ENCODE results near the gene RXRA. TPM values are rescaled to one million over a fixed set of nuclear protein-coding genes. Genes with fewer than 3 reads are reported as not detected.

The RXRA gene
- total and polyA plus RNA-seq, 2 donors (not counting 3 experiments of a cell fraction or from before 2014, with no cell fraction given): 15.4 to 37.4 TPM

DNA sequence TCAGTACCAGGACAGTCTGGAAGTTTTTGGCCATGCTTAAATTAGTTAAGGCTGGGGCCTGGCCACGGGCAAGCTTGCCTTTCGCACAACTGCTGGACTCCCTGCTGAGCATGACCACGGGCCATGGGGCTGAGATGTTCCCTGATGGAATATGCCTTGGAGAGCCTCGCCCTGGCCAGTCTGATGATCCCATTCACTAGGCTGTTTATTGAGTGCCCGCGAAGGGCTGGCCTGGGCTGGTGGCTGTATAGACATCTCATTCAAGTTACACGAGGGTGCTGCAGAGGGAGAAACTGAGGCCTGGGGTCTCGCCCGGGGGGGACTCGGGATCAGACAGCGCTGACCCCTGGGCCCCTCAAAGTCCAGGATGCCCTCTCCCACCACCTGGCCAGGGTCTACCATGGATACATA is 7.8 kb upstream of the RXRA start:
- H3K9me1 ChIP-seq (replicated peaks; ENCODE audit: control insufficient read depth, extremely low read depth, insufficient read depth, low read length): no peaks in the 10 kb centered on the region
- H3K4me2 ChIP-seq (ENCODE audit: insufficient read depth, low read length): no peak overlapping the region
- no peaks in the 10 kb centered on the region for H3K9me3 ChIP-seq (replicated peaks; ENCODE audit: control insufficient read depth, insufficient read depth, low read length)
- H3K4me1 ChIP-seq (ENCODE audit: control insufficient read depth, extremely low read depth, insufficient read depth, low read length): no peaks in the 10 kb centered on the region
- peaks cover 0 to 2% of the 10 kb centered on the region in 2 experiments for H3K27me3 ChIP-seq (ENCODE audit: control insufficient read depth in 2 of 2, insufficient read depth in 2 of 2, low read length in 2 of 2)
- intact Hi-C loops (cut with micrococcal nuclease) (no loop called here), dilution Hi-C loops (cut with MboI; ENCODE audit: extremely low pct_ligation_motif_present, low sequenced_read_pairs) (no loop called here)
- POLR2A ChIA-PET: no interaction called here
- no peaks in the 10 kb centered on the region for H3K79me2 ChIP-seq (ENCODE audit: control insufficient read depth, insufficient read depth, low read length)
- H2AFZ ChIP-seq (ENCODE audit: low read depth, low read length): no peak overlapping the region
- H4K20me1 ChIP-seq (replicated peaks; ENCODE audit: control insufficient read depth, extremely low read depth, insufficient read depth, low read length): no peaks in the 10 kb centered on the region
- TF ChIP-seq JUN (IDR thresholded peaks at IDR 0.05; ENCODE audit: borderline replicate concordance, insufficient read depth, insufficient read length, low read depth) (no peak), EZH2 (IDR thresholded peaks at IDR 0.05; ENCODE audit: borderline replicate concordance, low read depth, low read length, severe bottlenecking) (no peak), MYC (IDR thresholded peaks at IDR 0.05; ENCODE audit: low read depth, low read length) (no peak), POLR2AphosphoS5 (IDR thresholded peaks at IDR 0.05; ENCODE audit: insufficient read depth, low read depth, low read length) (no peak), POLR2A (IDR thresholded peaks at IDR 0.05; ENCODE audit: low read depth, low read length) (no peak), FOS (IDR thresholded peaks at IDR 0.05; ENCODE audit: borderline replicate concordance, insufficient read depth, low read length) (no peak), GATA2 (IDR thresholded peaks at IDR 0.05; ENCODE audit: insufficient read depth, insufficient read length, low read depth, low read length) (no peak)
- TF ChIP-seq, protein P1, sequence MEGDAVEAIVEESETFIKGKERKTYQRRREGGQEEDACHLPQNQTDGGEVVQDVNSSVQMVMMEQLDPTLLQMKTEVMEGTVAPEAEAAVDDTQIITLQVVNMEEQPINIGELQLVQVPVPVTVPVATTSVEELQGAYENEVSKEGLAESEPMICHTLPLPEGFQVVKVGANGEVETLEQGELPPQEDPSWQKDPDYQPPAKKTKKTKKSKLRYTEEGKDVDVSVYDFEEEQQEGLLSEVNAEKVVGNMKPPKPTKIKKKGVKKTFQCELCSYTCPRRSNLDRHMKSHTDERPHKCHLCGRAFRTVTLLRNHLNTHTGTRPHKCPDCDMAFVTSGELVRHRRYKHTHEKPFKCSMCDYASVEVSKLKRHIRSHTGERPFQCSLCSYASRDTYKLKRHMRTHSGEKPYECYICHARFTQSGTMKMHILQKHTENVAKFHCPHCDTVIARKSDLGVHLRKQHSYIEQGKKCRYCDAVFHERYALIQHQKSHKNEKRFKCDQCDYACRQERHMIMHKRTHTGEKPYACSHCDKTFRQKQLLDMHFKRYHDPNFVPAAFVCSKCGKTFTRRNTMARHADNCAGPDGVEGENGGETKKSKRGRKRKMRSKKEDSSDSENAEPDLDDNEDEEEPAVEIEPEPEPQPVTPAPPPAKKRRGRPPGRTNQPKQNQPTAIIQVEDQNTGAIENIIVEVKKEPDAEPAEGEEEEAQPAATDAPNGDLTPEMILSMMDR (IDR thresholded peaks at IDR 0.05; ENCODE audit: extremely low read depth in 1 of 2, insufficient read depth in 1 of 2, low read depth in 1 of 2, low read length in 2 of 2): no peak
- TF ChIP-seq, protein P2, sequence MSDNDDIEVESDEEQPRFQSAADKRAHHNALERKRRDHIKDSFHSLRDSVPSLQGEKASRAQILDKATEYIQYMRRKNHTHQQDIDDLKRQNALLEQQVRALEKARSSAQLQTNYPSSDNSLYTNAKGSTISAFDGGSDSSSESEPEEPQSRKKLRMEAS (IDR thresholded peaks at IDR 0.05; ENCODE audit: insufficient read depth, insufficient read length): no peak
- no peak overlapping the region for H3K27ac ChIP-seq (ENCODE audit: insufficient read depth, low read depth, low read length)
- CTCF ChIA-PET: interaction anchor here (0.6 to 1.4 kb wide), 2 partner anchors 113 to 125 kb away, joined by 3 to 8 read pairs; no protein-coding TSS in a partner anchor
- H3K4me3 ChIP-seq (replicated peaks in 1 of 3; ENCODE audit: insufficient read depth in 1 of 3, low read depth in 1 of 3, low read length in 3 of 3): no peak overlapping the region
- DNase-seq (ENCODE audit: low read depth, low spot score) (no peak), FAIRE-seq (no peak)
- no peaks in the 10 kb centered on the region for H3K36me3 ChIP-seq (ENCODE audit: control insufficient read depth in 2 of 2, extremely low read depth in 1 of 2, insufficient read depth in 2 of 2, low read length in 2 of 2)
- H3K9ac ChIP-seq (replicated peaks; ENCODE audit: extremely low read depth, insufficient read depth, low read length): no peak overlapping the region
- no TSS peak for BruUV-seq (replicated peaks)

All from endothelial cell of umbilical vein (primary cell).